SK-N-MC (cell line): ENCODE data around the gene DSN1.

ENCODE experiments used
- EZH2 ChIP-seq: fragments of 200-600 bp; sonication (generic); IDR thresholded peaks from one replicate; pipeline ENCODE4 v1.6.1; 2017; ENCODE audit warnings: antibody characterized with exemption
- POLR2AphosphoS5 ChIP-seq: IDR thresholded peaks from 2 replicates; pipeline ENCODE4 v1.6.1; 2012; ENCODE audit warnings: mild to moderate bottlenecking, low read depth, low read length, borderline replicate concordance

GRCh38 chr20:36792422-36792821 lies 18.9 kb upstream of the DSN1 start:
- TF ChIP-seq POLR2AphosphoS5 (no peak), EZH2 (no peak)
